Neural cell (in vitro differentiated cells): ENCODE data around the gene COBLL1. TPM values are rescaled to one million over a fixed set of nuclear protein-coding genes. Genes with fewer than 3 reads are reported as not detected.

Experiments
- H2AFZ ChIP-seq: fragments of 200-600, 300-800 bp; sonication (generic), shearing (Covaris generic); 2 replicates; pipeline ENCODE4 v1.6.0; 2014; ENCODE audit warnings: low read depth, mild to moderate bottlenecking, antibody characterized with exemption, low read length, moderate library complexity
- H3F3A ChIP-seq: fragments of 200-600 bp; shearing (Covaris generic); 2 replicates; pipeline ENCODE4 v1.6.1; 2016; ENCODE audit warnings: mild to moderate bottlenecking, moderate library complexity, mixed read lengths, antibody characterized with exemption, low read length; ENCODE audit not compliant: insufficient read depth, poor library complexity, severe bottlenecking
- H3K27ac ChIP-seq: fragments of 200-600, 300-800 bp; sonication (generic), shearing (Covaris generic); 2 replicates; pipeline ENCODE4 v1.5.1; 2014; ENCODE audit warnings: mild to moderate bottlenecking, low read length, moderate library complexity
- H3K27me3 ChIP-seq: fragments of 300-800, 200-600 bp; sonication (generic), shearing (Covaris generic); 2 replicates; pipeline ENCODE4 v1.6.0; 2014; ENCODE audit warnings: mild to moderate bottlenecking, low read depth, low read length, moderate library complexity; ENCODE audit not compliant: insufficient read depth
- H3K36me3 ChIP-seq: fragments of 300-800, 200-600 bp; sonication (generic), shearing (Covaris generic); 2 replicates; pipeline ENCODE4 v1.5.1; 2014; ENCODE audit warnings: mild to moderate bottlenecking, antibody characterized with exemption, low read length, moderate library complexity; ENCODE audit not compliant: insufficient read depth
- H3K4me2 ChIP-seq: fragments of 300-800, 200-600 bp; sonication (generic), shearing (Covaris generic); 2 replicates; pipeline ENCODE4 v1.6.0; 2014; ENCODE audit warnings: mild to moderate bottlenecking, low read length
- H3K4me3 ChIP-seq: fragments of 300-800, 200-600 bp; sonication (generic), shearing (Covaris generic); 2 replicates; pipeline ENCODE4 v1.5.1; 2014; ENCODE audit warnings: mild to moderate bottlenecking, low read length, moderate library complexity
- H3K79me2 ChIP-seq: fragments of 200-600 bp; shearing (Covaris generic); replicated peaks from 2 replicates; pipeline ENCODE4 v1.6.0; 2014; ENCODE audit warnings: mild to moderate bottlenecking, low read length, moderate library complexity; ENCODE audit not compliant: insufficient read depth
- H3K9ac ChIP-seq: fragments of 300-800, 200-600 bp; sonication (generic), shearing (Covaris generic); 2 replicates; pipeline ENCODE4 v1.6.1; 2016; ENCODE audit warnings: mild to moderate bottlenecking, low read length, mixed read lengths
- H3K9me2 ChIP-seq: fragments of 200-600 bp; shearing (Covaris generic); 2 replicates; pipeline ENCODE4 v1.6.1; 2016; ENCODE audit warnings: mild to moderate bottlenecking, low read length, mixed read lengths; ENCODE audit not compliant: insufficient read depth
- H3K9me3 ChIP-seq: fragments of 200-600, 300-800 bp; sonication (generic), shearing (Covaris generic); 2 replicates; pipeline ENCODE4 v1.6.1; 2016; ENCODE audit warnings: mild to moderate bottlenecking, mixed run types, low read length, moderate library complexity, mixed read lengths
- H4K20me1 ChIP-seq: fragments of 200-600 bp; shearing (Covaris generic); 2 replicates; pipeline ENCODE4 v1.6.1; 2016; ENCODE audit warnings: mild to moderate bottlenecking, mixed run types; ENCODE audit not compliant: insufficient read depth
- CTCF ChIP-seq: fragments of 450-650 bp; IDR thresholded peaks from 2 replicates; pipeline ENCODE4 v1.5.1; 2014; ENCODE audit warnings: antibody characterized with exemption, mild to moderate bottlenecking, moderate library complexity; ENCODE audit not compliant: poor library complexity, severe bottlenecking
- EZH2 ChIP-seq: fragments of 200-600, 300-800 bp; shearing (Covaris generic), sonication (generic); IDR thresholded peaks from 2 replicates; pipeline ENCODE4 v1.6.1; 2014; ENCODE audit warnings: antibody characterized with exemption, low read length, borderline replicate concordance, mild to moderate bottlenecking; ENCODE audit not compliant: insufficient read depth, poor library complexity, severe bottlenecking
- MXI1 ChIP-seq: fragments of 450-650 bp; conservative IDR thresholded peaks from 2 replicates; pipeline ENCODE4 v1.6.1; 2014; ENCODE audit warnings: antibody characterized with exemption, mild to moderate bottlenecking; ENCODE audit not compliant: poor library complexity, severe bottlenecking
- POLR2AphosphoS5 ChIP-seq: IDR thresholded peaks from 2 replicates; pipeline ENCODE4 v1.6.1; 2012
- SMC3 ChIP-seq: fragments of 450-650 bp; conservative IDR thresholded peaks from 2 replicates; pipeline ENCODE4 v1.6.1; 2014; ENCODE audit warnings: antibody characterized with exemption, mild to moderate bottlenecking, moderate library complexity; ENCODE audit not compliant: poor library complexity
- TAF1 ChIP-seq: IDR thresholded peaks from 2 replicates; pipeline ENCODE4 v1.6.1; 2012; ENCODE audit warnings: low read depth
- polyA plus RNA-seq: library from polyadenylated mRNA; depleted of rRNA; stranded (reverse); fragments of >200 nt; gene quantifications from 2 replicates; pipeline ENCODE4 v1.2.3, GENCODE V29; 2014
- TF ChIP-seq, protein P1 (sequence below): IDR thresholded peaks from 2 replicates; pipeline ENCODE4 v1.6.1; 2012; ENCODE audit warnings: borderline replicate concordance

The COBLL1 gene
- polyA plus RNA-seq, 1 donor from 2014 or later: 0.11 TPM

GRCh38 chr2:164818149-164819136, 23.2 kb downstream of the COBLL1 start:
- no peaks in the 10 kb centered on the region for H3K9me2 ChIP-seq
- H4K20me1 ChIP-seq: no peaks in the 10 kb centered on the region
- no peak overlapping the region for H3K4me2 ChIP-seq
- H3F3A ChIP-seq: no peaks in the 10 kb centered on the region
- H3K27ac ChIP-seq: no peak overlapping the region
- H3K9me3 ChIP-seq: no peaks in the 10 kb centered on the region
- H3K79me2 ChIP-seq: no peaks in the 10 kb centered on the region
- H3K4me3 ChIP-seq: no peak overlapping the region
- TF ChIP-seq CTCF: no peak
- no peak for TF ChIP-seq EZH2
- no peak for TF ChIP-seq SMC3
- TF ChIP-seq POLR2AphosphoS5: no peak
- TF ChIP-seq, protein P1, sequence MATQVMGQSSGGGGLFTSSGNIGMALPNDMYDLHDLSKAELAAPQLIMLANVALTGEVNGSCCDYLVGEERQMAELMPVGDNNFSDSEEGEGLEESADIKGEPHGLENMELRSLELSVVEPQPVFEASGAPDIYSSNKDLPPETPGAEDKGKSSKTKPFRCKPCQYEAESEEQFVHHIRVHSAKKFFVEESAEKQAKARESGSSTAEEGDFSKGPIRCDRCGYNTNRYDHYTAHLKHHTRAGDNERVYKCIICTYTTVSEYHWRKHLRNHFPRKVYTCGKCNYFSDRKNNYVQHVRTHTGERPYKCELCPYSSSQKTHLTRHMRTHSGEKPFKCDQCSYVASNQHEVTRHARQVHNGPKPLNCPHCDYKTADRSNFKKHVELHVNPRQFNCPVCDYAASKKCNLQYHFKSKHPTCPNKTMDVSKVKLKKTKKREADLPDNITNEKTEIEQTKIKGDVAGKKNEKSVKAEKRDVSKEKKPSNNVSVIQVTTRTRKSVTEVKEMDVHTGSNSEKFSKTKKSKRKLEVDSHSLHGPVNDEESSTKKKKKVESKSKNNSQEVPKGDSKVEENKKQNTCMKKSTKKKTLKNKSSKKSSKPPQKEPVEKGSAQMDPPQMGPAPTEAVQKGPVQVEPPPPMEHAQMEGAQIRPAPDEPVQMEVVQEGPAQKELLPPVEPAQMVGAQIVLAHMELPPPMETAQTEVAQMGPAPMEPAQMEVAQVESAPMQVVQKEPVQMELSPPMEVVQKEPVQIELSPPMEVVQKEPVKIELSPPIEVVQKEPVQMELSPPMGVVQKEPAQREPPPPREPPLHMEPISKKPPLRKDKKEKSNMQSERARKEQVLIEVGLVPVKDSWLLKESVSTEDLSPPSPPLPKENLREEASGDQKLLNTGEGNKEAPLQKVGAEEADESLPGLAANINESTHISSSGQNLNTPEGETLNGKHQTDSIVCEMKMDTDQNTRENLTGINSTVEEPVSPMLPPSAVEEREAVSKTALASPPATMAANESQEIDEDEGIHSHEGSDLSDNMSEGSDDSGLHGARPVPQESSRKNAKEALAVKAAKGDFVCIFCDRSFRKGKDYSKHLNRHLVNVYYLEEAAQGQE: no peak
- H2AFZ ChIP-seq: no peak overlapping the region
- no peaks in the 10 kb centered on the region for H3K36me3 ChIP-seq
- no peak overlapping the region for H3K9ac ChIP-seq
- H3K27me3 ChIP-seq: no peaks in the 10 kb centered on the region

DNA sequence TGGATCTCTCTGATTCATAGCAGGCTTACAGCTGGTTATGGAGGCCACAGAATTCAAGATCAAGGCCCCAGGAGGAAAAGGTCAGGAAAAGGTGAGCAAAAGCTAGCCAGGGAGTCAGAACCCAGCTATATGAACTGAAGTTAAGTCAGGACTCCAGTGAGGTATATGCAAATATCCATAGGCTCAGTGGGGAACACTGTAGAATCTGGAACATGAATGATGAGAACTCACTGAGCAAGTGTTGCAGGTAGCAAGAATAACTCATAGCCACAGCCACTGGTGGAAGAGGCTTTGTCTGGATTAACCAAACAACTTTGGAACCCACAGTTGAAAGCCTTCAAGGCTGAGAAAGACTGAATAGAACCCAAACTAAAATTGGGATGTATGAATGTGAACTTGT, 24.7 kb downstream of the COBLL1 start:
- H3K27ac ChIP-seq: no peak overlapping the region
- H3K79me2 ChIP-seq: no peaks in the 10 kb centered on the region
- no peaks in the 10 kb centered on the region for H3K27me3 ChIP-seq
- no peak overlapping the region for H3K9ac ChIP-seq
- no peak overlapping the region for H3K4me3 ChIP-seq
- H2AFZ ChIP-seq: no peak overlapping the region
- TF ChIP-seq SMC3: no peak
- no peak for TF ChIP-seq CTCF
- TF ChIP-seq POLR2AphosphoS5: no peak
- no peak for TF ChIP-seq TAF1
- TF ChIP-seq, protein P1: no peak
- TF ChIP-seq MXI1: no peak
- H3K9me3 ChIP-seq: no peaks in the 10 kb centered on the region
- H3K36me3 ChIP-seq: no peaks in the 10 kb centered on the region
- H3K9me2 ChIP-seq: no peaks in the 10 kb centered on the region
- H3K4me2 ChIP-seq: no peak overlapping the region
- H4K20me1 ChIP-seq: no peaks in the 10 kb centered on the region
- no peaks in the 10 kb centered on the region for H3F3A ChIP-seq
